WTC11 (cell line): ENCODE measurements around the gene PIK3R1. TPM values are rescaled to one million over a fixed set of nuclear protein-coding genes. Genes with fewer than 3 reads are reported as not detected.

ENCODE experiments used
- ATAC-seq: fragments of 200-7000 bp; cut with Tn5 transposase; 2 replicates; pipeline ENCODE4 v1.10.0; 2021; ENCODE audit warnings: mild to moderate bottlenecking, moderate library complexity
- CTCF ChIA-PET: fragments of 300-600 bp; sonication (Branson Sonifier 250); formaldehyde crosslinking; loops from one replicate; lab custom pipeline; 2021; ENCODE audit warnings: antibody characterized with exemption; lab: Charles Lee
- POLR2A ChIA-PET: fragments of 350-600 bp; sonication (Branson Sonifier 250); formaldehyde crosslinking; loops from one replicate; lab custom pipeline; 2021; ENCODE audit warnings: antibody characterized with exemption; lab: Charles Lee
- DNase-seq: peaks from one replicate; pipeline ENCODE4 v3.0.0; 2021; ENCODE audit warnings: low spot score
- H3K27ac Mint-ChIP-seq: 2 replicates; pipeline ENCODE4 v1.8.0; 2021; ENCODE audit warnings: mixed read lengths
- H3K27me3 Mint-ChIP-seq: 2 replicates; pipeline ENCODE4 v1.8.0; 2021; ENCODE audit warnings: low read depth, mild to moderate bottlenecking, moderate library complexity, mixed read lengths
- H3K36me3 Mint-ChIP-seq: 2 replicates; pipeline ENCODE4 v1.8.0; 2021; ENCODE audit warnings: mixed read lengths
- H3K4me1 Mint-ChIP-seq: 2 replicates; pipeline ENCODE4 v1.8.0; 2022; ENCODE audit warnings: mixed read lengths
- H3K4me3 Mint-ChIP-seq: 2 replicates; pipeline ENCODE4 v1.8.0; 2021; ENCODE audit warnings: mild to moderate bottlenecking, moderate library complexity, mixed read lengths
- H3K9me3 Mint-ChIP-seq: 2 replicates; pipeline ENCODE4 v1.8.0; 2021; ENCODE audit warnings: mixed read lengths
- ARID4B ChIP-seq: sonication (generic); formaldehyde crosslinking; IDR thresholded peaks from 2 replicates; pipeline ENCODE4 v1.8.0; 2023; ENCODE audit warnings: missing genetic modification reagents, mild to moderate bottlenecking, borderline replicate concordance
- CTCF ChIP-seq: fragments of 200-600 bp; IDR thresholded peaks from 2 replicates; pipeline ENCODE4 v1.8.0; 2022; ENCODE audit warnings: antibody characterized with exemption
- GABPB1 ChIP-seq: sonication (generic); formaldehyde crosslinking; IDR thresholded peaks from 2 replicates; pipeline ENCODE4 v1.8.1; 2023; ENCODE audit warnings: mild to moderate bottlenecking, missing genetic modification reagents
- HMGA2 ChIP-seq: fragments of 250-450 bp; sonication (Bioruptor Pico); IDR thresholded peaks from 2 replicates; pipeline ENCODE4 v1.4.0; 2021; ENCODE audit warnings: mild to moderate bottlenecking, moderate library complexity
- NFATC4 ChIP-seq: fragments of 250-450 bp; sonication (Bioruptor Pico); IDR thresholded peaks from 2 replicates; pipeline ENCODE4 v1.9.0; 2021; ENCODE audit warnings: mild to moderate bottlenecking
- SMAD3 ChIP-seq: sonication (generic); formaldehyde crosslinking; IDR thresholded peaks from 2 replicates; pipeline ENCODE4 v1.8.0; 2022; ENCODE audit warnings: missing genetic modification reagents, mild to moderate bottlenecking, borderline replicate concordance
- SOX15 ChIP-seq: fragments of 250-450 bp; sonication (Bioruptor Pico); IDR thresholded peaks from 2 replicates; pipeline ENCODE4 v1.9.0; 2021; ENCODE audit warnings: mild to moderate bottlenecking
- SP1 ChIP-seq: sonication (generic); formaldehyde crosslinking; conservative IDR thresholded peaks from 2 replicates; pipeline ENCODE4 v1.8.1; 2022; ENCODE audit warnings: missing genetic modification reagents
- USF1 ChIP-seq: sonication (generic); formaldehyde crosslinking; IDR thresholded peaks from 2 replicates; pipeline ENCODE4 v1.8.0; 2022; ENCODE audit warnings: mild to moderate bottlenecking, missing genetic modification reagents
- ZBTB21 ChIP-seq: sonication (generic); formaldehyde crosslinking; IDR thresholded peaks from 2 replicates; pipeline ENCODE4 v1.8.1; 2023; ENCODE audit warnings: mild to moderate bottlenecking, missing genetic modification reagents, borderline replicate concordance
- ZMAT4 ChIP-seq: fragments of 250-450 bp; sonication (Bioruptor Pico); IDR thresholded peaks from 2 replicates; pipeline ENCODE4 v1.9.0; 2021; ENCODE audit warnings: mild to moderate bottlenecking
- ZNF425 ChIP-seq: fragments of 250-450 bp; sonication (Bioruptor Pico); conservative IDR thresholded peaks from 2 replicates; pipeline ENCODE4 v1.9.0; 2021; ENCODE audit warnings: mild to moderate bottlenecking
- total RNA-seq: library from RNA; stranded (reverse); gene quantifications from 3 replicates; pipeline ENCODE4 v1.2.3, GENCODE V29; 2021
- TF ChIP-seq, protein P1 (sequence below): sonication (generic); formaldehyde crosslinking; IDR thresholded peaks from 2 replicates; pipeline ENCODE4 v1.8.0; 2023; ENCODE audit warnings: missing genetic modification reagents
- TF ChIP-seq, protein P2 (sequence below): sonication (generic); formaldehyde crosslinking; IDR thresholded peaks from 2 replicates; pipeline ENCODE4 v1.8.1; 2023; ENCODE audit warnings: mild to moderate bottlenecking, missing genetic modification reagents
- TF ChIP-seq, protein P3 (sequence below): sonication (generic); formaldehyde crosslinking; conservative IDR thresholded peaks from 2 replicates; pipeline ENCODE4 v1.8.1; 2022; ENCODE audit warnings: mild to moderate bottlenecking, missing genetic modification reagents

PIK3R1 gene
- total RNA-seq, 1 experiment from 2014 or later: 11.3 TPM

- no peak overlapping the region for H3K4me3 Mint-ChIP-seq
- DNase-seq: no peak
- CTCF ChIA-PET: no interaction called here
- TF ChIP-seq SOX15 (CRISPR knock-in tag): no peak
- TF ChIP-seq HMGA2 (CRISPR knock-in tag): no peak
- TF ChIP-seq, protein P1, sequence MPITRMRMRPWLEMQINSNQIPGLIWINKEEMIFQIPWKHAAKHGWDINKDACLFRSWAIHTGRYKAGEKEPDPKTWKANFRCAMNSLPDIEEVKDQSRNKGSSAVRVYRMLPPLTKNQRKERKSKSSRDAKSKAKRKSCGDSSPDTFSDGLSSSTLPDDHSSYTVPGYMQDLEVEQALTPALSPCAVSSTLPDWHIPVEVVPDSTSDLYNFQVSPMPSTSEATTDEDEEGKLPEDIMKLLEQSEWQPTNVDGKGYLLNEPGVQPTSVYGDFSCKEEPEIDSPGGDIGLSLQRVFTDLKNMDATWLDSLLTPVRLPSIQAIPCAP (CRISPR knock-in tag): no peak
- TF ChIP-seq GABPB1 (CRISPR knock-in tag): no peak
- no peak for TF ChIP-seq ZBTB21 (CRISPR knock-in tag)
- TF ChIP-seq, protein P2, sequence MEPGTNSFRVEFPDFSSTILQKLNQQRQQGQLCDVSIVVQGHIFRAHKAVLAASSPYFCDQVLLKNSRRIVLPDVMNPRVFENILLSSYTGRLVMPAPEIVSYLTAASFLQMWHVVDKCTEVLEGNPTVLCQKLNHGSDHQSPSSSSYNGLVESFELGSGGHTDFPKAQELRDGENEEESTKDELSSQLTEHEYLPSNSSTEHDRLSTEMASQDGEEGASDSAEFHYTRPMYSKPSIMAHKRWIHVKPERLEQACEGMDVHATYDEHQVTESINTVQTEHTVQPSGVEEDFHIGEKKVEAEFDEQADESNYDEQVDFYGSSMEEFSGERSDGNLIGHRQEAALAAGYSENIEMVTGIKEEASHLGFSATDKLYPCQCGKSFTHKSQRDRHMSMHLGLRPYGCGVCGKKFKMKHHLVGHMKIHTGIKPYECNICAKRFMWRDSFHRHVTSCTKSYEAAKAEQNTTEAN (CRISPR knock-in tag): no peak
- no peak for TF ChIP-seq SP1 (CRISPR knock-in tag)
- no peak for TF ChIP-seq ZMAT4
- no peak for TF ChIP-seq SMAD3
- TF ChIP-seq NFATC4: no peak
- no peak for TF ChIP-seq USF1
- no peak for TF ChIP-seq ZNF425 (CRISPR knock-in tag)
- no peak for TF ChIP-seq ARID4B
- TF ChIP-seq, protein P3, sequence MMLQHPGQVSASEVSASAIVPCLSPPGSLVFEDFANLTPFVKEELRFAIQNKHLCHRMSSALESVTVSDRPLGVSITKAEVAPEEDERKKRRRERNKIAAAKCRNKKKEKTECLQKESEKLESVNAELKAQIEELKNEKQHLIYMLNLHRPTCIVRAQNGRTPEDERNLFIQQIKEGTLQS: no peak
- TF ChIP-seq CTCF: no peak
- TF ChIP-seq, all 79 proteins: peak for 0
- POLR2A ChIA-PET: no interaction called here
- ATAC-seq: no peak
- H3K27ac Mint-ChIP-seq: no peak overlapping the region
- no peaks in the 10 kb centered on the region for H3K36me3 Mint-ChIP-seq
- H3K9me3 Mint-ChIP-seq: peaks cover 9% of the 10 kb centered on the region
- peaks cover 3% of the 10 kb centered on the region; the same call in 1 of the 2 replicates for H3K4me1 Mint-ChIP-seq
- H3K27me3 Mint-ChIP-seq: no peaks in the 10 kb centered on the region
Measured at GRCh38 chr5:68181039-68181599, 34.4 kb upstream of the PIK3R1 start.
